Measurements from ENCODE around the gene INPP4A. TPM values are rescaled to one million over a fixed set of nuclear protein-coding genes. Genes with fewer than 3 reads are reported as not detected.

Gene INPP4A
- total RNA-seq, 6 donors from 2014 or later: 23.3 to 93.2 (median 36.5) TPM

DNA sequence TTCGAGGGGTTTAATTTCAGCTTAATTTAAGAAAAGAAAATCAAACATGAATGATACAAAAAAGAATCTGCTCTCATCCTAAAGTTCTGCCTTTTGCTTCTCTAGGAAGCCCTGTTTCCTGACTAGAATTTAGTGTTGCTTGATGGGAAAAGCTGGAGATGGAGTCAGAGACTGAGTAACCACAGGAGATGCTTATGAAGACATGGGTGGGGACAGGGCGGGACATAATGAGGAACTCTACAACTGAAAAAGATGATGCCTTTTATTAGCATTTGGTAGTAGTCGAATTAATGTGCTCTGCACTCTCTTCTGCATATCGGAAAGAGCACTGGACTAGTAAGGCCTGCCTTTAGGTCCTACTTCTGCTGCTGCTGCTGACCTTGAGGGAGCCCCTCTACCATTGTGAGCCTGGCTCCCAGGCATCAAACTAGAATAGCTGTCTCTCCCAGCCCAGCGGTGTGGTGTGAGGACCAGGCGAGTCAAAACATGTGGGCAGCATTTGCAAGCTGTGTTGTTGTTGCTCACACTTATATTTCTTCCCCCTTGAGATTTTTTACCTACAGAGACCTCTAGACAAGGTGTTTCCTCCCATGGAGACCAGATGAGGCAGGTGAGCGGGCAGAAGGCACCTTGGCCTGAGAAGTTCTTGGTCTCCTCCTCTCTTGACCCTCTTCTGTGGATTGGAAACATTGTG lies 61.5 kb downstream of the INPP4A start:
- peak in 1 of 2 donors; percentile 48 for ATAC-seq (ENCODE audit: low FRiP score in 2 of 2)
- Histone ChIP-seq H3K27ac (peak overlapping the region; percentile 33 to 86 (median 74)), H3K36me3 (no peaks in the 10 kb centered on the region), H3K4me3 (no peak overlapping the region), H3K27me3 (no peaks in the 10 kb centered on the region), H3K9me3 (no peaks in the 10 kb centered on the region), H3K4me1 (peaks cover 47 to 68% (median 58%) of the 10 kb centered on the region in 4 donors)
- no peak for TF ChIP-seq POLR2A (IDR thresholded peaks at IDR 0.05)
- no peak for TF ChIP-seq EP300 (IDR thresholded peaks at IDR 0.05)
- TF ChIP-seq, protein P1, sequence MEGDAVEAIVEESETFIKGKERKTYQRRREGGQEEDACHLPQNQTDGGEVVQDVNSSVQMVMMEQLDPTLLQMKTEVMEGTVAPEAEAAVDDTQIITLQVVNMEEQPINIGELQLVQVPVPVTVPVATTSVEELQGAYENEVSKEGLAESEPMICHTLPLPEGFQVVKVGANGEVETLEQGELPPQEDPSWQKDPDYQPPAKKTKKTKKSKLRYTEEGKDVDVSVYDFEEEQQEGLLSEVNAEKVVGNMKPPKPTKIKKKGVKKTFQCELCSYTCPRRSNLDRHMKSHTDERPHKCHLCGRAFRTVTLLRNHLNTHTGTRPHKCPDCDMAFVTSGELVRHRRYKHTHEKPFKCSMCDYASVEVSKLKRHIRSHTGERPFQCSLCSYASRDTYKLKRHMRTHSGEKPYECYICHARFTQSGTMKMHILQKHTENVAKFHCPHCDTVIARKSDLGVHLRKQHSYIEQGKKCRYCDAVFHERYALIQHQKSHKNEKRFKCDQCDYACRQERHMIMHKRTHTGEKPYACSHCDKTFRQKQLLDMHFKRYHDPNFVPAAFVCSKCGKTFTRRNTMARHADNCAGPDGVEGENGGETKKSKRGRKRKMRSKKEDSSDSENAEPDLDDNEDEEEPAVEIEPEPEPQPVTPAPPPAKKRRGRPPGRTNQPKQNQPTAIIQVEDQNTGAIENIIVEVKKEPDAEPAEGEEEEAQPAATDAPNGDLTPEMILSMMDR (IDR thresholded peaks at IDR 0.05): no peak
- TF ChIP-seq POLR2AphosphoS5 (IDR thresholded peaks at IDR 0.05): no peak
- DNase-seq: no peak
- 81 to 82% methylated on average over 7 of the region's 7 CpGs for WGBS, 2 donors

DNA sequence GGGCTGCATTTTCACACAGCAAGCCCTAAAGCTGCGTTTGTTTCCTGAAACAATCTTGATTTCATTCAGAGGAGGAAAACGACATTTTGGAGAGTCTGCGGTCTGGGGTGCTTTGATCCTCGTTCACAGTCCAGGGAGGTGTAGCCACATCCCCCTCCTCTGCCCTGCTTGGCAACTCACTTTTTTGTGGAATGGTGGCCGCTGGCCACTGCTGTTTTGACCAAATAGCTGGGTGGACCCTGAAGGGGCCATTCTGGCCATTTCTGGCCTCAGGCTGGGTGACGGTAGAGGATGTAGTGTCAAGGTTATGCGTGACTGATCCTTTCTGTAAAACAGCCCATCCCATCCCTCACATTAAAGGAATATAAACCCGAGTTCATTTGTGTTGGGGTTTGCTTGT lies 62.2 kb downstream of the INPP4A start:
- TF ChIP-seq, protein P1 (IDR thresholded peaks at IDR 0.05): no peak
- TF ChIP-seq POLR2AphosphoS5 (IDR thresholded peaks at IDR 0.05) (no peak), POLR2A (IDR thresholded peaks at IDR 0.05) (no peak), EP300 (IDR thresholded peaks at IDR 0.05) (no peak)
- ATAC-seq (ENCODE audit: low FRiP score in 2 of 2): no peak
- Histone ChIP-seq H3K4me1 (peaks cover 47 to 68% (median 58%) of the 10 kb centered on the region in 4 donors), H3K4me3 (no peak overlapping the region), H3K27me3 (no peaks in the 10 kb centered on the region), H3K9me3 (no peaks in the 10 kb centered on the region), H3K36me3 (no peaks in the 10 kb centered on the region), H3K27ac (peak overlapping the region; percentile 33 to 86 (median 74))
- no peak for DNase-seq
- WGBS, 2 donors: 95 to 97% methylated on average over 5 to 8 of the region's 8 CpGs

DNA sequence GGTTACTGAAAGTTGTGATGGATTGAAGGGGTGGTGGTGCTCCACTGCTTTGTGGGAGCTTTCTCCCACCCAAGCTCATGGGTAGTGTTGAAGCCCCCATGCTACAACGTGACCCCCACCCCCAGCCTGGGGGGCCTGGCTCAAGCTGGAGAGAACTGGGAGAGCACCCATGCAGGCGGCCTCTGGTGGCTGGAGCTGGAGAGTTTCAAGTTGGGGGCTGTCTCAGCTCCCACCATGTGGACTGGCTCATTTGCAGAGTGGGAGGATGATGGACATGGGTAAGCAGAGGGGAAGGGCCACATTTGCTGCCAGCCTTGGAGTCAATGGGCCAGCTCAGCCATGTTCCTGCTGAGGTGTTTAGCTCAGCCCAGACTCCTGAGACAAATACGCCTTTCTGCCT lies 62.8 kb downstream of the INPP4A start:
- no peaks in the 10 kb centered on the region for H3K9me3 ChIP-seq
- H3K4me1 ChIP-seq: peaks cover 47 to 69% (median 58%) of the 10 kb centered on the region in 4 donors
- ATAC-seq (ENCODE audit: low FRiP score in 2 of 2) (no peak), DNase-seq (no peak)
- no peak for TF ChIP-seq EP300 (IDR thresholded peaks at IDR 0.05)
- TF ChIP-seq, protein P1 (IDR thresholded peaks at IDR 0.05): no peak
- TF ChIP-seq POLR2A (IDR thresholded peaks at IDR 0.05): no peak
- TF ChIP-seq POLR2AphosphoS5 (IDR thresholded peaks at IDR 0.05): no peak
- no peaks in the 10 kb centered on the region for H3K36me3 ChIP-seq
- no peaks in the 10 kb centered on the region for H3K27me3 ChIP-seq
- WGBS, 2 donors: 75 to 98% methylated on average over 1 to 3 of the region's 3 CpGs
- H3K4me3 ChIP-seq: no peak overlapping the region
- peak overlapping the region; percentile 73 to 86 (median 80) for H3K27ac ChIP-seq

DNA sequence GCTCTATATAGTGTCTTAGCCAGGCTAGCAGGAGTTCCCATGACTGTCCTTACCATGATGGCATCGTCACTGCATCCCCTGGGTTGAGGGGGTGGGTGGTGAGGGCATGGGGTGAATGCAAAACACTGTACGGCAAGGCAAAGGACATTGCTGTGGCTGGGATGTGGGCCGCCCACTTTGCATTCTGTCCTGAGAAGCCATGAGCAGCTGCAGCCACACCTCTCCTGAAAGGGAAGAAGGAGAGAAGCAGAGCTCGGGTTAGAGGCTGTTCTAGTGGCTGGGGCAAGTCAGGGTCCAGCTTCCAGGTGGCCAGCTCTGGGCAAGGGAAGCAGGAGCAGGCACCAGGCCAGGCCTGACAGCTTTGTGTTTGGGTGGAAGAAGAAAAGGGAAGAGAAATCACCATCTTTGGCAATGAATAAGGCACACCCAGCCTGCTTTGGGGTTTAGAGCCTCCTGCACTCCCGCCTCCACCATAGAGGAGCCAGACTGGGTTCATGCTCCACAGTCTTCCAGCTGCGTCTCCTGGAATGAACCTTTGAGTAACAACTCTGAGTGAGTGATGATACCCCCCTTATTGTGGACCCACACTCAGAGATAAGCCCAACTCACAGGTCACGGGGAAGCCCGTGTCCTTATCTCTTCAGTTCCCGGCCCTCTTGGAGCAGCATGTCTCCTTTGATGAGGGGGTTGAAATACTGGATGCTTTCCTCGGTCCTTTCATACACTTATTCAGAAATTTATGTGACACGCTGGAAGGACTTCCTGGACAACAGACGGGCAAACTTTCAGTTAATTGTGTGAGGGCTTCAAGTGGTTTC lies 63.4 kb downstream of the INPP4A start:
- WGBS, 2 donors: 64 to 66% methylated on average over 10 to 12 of the region's 12 CpGs
- ATAC-seq (ENCODE audit: low FRiP score in 2 of 2) (peak; percentile 38 to 78), DNase-seq (peak in 1 of 2 donors; percentile 62)
- Histone ChIP-seq H3K27ac (peak overlapping the region; percentile 73 to 86 (median 80)), H3K4me3 (no peak overlapping the region), H3K9me3 (no peaks in the 10 kb centered on the region), H3K4me1 (peaks cover 44 to 66% (median 57%) of the 10 kb centered on the region in 4 donors), H3K27me3 (no peaks in the 10 kb centered on the region), H3K36me3 (no peaks in the 10 kb centered on the region)
- TF ChIP-seq, protein P1 (IDR thresholded peaks at IDR 0.05): no peak

Measured in upper lobe of left lung (tissue), 6 donors.